Stimulated activated CD4-positive, alpha-beta T cell treated with anti-CD3 and anti-CD28 coated beads, Interleukin-2, amount 100 ng/mL, for 48 hours (primary cell): ENCODE results near the gene C9.
A peak's percentile ranks its signal among the peaks of the same experiment; 100 is the strongest.
"Not testable (repeated sequence)": the region's sequence is repeated elsewhere in the genome, so short reads cannot be mapped to it uniquely, and the experiment has no call there.

ENCODE experiments used
- DNase-seq, 2 donors: peaks; one replicate each; pipeline ENCODE4 v3.0.0-alpha.2; 2020

C9 gene

DNA sequence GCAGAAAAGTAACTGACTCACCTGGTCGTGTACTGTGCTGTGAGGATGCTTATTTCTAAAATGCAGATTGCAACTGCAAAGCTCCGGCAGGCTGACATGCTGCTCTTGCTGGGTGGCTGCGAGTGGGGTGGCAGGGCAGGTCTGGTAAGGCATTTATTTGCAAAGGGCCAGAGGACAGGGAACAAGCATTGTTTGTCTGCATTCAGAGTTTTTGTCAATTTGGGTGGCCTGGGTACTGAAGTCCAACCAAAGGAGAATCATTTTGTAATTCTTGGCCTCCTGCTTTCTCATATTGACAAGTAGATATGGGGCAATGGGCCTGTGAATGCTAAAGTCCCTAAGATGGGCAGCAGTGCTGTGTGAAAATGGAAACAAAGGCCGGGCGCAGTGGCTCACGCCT, at the start of gene C9:
Gene C9 (minus strand): TSS at position 129 of the 400 bp plus-strand sequence. CDS start 31 bp downstream, at position 98.
- DNase-seq = no peak

DNA sequence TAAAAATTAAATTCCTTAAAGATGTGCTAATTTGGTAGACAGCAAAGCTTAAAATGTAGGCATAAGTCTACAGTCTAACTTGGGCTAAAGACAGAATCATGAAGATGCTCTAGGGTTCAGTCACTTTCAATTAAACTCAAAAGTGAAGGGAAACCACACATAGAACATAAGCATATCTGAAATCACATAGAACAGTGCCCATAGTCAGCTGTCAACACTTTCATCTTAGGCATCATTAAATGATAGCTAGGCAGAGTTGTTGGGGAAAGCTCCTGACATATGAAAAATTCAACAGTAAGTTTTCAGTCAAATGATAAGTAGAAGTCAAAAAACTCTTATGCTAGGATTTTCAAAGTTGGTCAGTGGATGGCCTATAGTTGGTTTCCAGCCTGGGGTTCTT, 49.5 kb upstream of the C9 start:
- DNase-seq = no peak

DNA sequence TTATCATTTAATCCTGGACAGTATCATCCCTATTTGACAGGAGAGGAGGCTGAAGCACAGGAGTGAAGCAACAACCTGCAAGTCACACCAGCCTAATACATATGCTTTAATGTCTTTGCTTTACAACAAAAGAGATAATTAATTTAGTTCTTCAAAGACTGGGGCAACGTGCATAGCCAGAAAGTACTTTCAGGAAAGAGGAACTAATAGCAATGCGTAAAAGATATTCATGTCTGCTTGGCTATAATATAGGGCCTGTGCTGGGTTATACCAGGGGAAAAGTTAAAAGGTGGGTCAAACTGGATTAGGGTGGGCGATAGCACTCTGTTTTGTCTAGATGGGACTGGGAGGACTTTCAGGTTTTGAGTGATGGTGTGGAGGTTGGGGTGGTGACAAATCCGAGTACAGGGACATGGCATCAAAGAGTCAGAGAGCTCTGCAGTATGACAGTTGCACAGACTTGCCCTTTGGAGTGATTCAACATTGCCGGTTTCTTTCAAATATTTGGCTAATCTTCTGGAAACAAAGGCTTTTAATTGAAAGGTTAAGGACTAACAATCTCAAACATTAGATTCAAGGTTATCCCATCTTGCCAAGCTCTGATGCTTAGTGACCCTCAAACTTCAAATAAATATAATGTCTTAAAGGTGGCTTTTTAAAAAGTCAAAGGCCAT, 48.6 kb upstream of the C9 start:
- no peak for DNase-seq

DNA sequence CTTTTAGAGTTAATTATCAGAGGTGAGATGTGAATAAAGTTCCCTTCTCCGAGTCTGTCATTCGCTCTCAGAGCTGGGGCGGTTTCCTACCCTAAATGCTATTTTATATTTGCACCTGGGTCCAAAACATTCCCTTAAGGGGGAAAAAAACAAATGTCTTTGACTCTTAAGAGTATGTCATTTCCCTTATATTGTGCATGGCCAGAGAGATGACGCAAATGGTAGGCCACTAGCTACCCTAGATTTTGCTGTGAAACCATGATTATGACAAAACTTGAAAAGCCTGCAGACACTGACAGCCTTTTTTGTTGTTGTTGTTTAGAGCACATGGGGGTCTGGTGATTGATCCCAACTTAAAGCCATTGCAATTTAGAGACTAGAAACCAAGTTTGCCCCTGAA, 47.7 kb upstream of the C9 start:
- DNase-seq = no peak

DNA sequence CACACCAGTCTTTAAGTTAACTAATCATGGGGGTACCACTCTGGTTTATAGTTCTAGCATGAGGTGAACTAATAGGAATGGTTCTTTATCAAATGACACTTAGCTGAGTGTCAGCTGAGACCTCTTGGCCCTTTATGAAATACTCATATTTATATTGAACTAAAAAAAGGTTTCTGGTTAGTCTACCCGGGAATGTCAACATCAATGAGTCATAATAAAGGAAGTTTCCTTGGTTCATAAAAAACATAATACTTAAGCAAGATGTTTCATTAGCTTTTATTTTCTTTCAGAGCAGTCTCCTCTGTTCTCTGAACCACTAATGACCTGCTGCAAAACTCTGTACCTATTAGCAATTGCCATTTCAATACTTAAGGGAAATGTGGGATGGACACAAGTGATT, 46.8 kb upstream of the C9 start:
- no peak for DNase-seq

DNA sequence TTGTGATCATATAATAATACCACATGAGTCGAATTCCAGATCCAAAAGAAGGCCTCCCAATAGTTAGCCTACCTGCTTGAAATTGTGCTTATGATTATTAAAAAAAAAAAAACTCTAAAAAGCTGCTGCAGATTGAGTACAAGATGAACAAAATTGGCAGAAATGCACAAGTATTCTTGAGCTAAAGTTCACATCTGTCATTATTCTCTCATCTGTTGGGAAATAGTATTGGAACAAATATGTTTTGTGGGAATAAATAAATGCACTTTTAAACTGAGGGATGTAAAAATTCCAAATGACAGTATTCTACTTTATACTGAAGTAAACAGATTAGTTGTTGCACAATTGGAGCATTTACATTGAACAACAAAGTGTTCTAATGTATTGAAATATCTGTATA, 44.7 kb upstream of the C9 start:
- no peak for DNase-seq

DNA sequence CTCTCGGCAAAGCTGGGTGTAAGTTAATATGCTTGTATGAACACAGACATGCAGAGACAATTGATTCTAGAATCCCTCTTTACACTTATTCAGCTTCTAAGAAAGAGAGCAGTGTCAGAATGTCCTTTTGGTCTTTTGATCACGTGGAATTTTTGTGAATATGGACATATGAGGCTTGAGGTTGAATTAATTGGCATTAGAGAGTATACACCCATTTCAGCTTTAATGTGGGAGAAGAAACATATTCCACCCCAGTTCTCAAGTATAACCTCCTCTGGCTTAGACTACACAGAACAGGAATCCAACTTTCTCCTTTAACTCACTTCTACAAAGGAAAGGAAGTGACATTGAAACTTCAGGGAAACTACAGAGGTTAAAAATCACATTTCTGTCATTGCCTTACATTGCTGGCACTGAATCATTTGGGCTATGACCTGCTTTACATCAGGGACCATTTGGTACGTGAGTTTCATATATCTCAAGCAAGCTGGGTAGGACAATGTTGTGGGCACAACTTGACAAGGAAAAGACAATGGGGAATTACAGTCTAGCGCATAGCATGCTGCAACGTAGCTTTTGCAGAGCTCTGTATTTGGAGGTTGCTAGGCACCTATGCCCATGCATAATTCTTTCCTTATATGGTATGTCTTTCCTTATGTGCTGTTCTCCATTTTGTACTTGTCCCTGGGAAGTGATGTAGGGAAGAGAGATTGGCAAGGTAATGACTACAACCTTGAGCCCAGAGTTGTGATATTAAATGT, 41.0 kb upstream of the C9 start:
- no peak for DNase-seq

DNA sequence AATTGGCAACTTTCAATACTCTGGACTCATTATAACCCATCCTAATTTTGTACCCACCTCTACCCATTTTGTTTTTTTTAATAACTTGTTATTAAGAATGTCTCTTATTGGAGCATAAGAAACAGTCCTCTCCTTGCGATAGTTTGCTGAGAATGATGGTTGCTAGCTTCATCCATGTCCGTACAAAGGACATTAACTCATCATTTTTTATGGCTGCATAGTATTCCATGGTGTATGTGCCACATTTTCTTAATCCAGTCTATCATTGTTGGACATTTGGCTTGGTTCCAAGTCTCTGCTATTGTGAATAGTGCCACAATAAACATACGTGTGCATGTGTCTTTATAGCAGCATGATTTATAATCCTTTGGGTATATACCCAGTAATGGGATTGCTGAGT, 39.5 kb upstream of the C9 start:
- not testable (repeated sequence) for DNase-seq

DNA sequence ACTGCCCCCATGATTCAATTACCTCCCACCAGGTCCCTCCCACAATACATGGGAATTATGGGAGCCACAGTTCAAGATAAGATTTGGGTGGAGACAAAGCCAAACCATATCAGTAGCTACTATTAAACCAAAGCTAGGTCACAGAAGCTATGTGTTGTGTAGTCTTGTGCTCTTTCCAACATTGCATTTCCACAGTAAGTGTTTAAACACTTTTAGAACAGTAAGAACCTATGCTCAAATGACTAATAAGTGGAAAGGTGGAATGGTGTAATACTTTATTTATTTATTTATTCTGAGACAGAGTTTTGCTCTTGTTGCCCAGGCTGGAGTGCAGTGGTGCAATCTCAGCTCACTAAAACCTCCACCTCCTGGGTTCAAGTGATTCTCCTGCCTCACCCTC, 37.8 kb upstream of the C9 start:
- not testable (repeated sequence) for DNase-seq

DNA sequence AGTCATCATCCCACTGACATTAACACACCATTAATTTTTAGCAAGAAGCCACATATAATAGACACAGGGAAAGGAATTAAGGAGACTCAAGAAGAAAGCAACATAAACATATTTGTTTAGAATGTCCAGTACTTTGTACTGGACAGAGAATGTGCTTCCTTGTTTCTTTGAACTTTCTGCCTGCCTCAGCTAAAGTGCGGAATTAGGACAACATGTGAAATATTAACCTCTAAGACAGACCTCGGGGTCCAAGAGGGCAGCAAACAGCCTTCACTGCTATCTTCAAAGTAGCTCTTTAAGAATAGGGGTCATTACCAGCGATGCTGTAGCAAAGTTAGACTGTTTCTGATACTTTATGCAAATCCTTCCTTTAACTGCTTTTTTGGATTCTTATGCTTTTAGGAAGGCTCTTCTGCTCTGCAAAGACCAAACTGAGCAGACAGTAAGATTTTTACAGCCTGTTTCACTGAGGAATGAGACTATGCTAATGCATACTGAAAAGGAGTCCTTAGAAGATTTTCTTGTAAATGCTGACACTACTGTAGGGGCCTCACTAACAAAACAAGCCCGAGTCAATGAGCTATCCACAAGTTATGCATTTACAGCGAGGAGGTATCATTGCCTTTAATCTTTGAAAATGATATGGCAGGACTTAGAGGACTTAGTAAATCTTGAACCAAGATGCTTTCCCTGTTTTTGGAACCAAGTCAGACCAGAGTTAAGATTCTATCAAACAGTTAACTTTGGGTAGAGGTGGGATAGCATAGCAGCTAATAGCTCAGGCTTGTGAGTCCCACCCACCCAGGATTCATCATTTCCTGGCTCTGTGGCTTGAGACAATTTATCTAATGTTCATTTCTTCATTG, 36.7 kb upstream of the C9 start:
- no peak for DNase-seq

DNA sequence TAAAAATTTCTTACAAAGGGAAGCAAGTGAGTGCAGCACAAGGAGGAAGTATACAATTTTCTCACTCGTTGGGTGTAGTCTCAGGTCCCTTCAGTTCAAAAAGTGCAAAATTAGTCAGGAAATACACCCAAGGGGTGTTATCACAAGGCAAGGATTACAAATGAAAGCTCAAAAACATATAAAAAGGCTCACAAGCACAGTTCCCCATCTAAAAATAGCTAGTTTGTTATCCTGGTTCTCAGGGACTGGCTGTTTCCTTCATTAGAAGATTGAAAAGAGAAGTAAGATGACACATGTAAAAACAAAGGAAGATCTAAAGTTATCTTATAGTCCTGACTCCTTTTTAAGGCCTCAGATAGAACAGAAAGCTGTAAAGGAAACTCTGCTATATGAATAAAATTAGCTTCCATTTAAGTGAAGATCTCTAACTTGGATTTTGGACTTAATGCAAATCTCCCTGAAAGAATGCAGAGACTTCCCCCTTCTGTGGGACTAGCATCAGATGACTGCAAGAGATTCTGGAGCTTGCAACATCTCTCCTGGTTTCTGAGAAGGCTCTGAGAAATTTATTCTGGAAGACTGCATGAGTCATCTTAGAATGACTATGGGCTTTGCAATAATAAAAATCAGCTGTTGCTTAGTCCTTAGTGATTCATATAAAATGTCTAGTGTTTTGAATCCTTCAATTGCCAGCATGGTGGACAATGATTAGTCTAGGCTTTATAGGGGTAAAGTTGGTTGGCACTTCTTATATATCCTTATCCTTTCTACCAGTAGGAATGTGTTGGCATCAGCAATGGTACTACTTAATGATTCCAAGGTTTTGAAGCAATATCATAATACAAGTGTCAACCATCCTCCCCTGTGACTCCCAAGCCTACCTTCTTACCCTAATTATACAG, 35.1 kb upstream of the C9 start:
- DNase-seq = no peak

DNA sequence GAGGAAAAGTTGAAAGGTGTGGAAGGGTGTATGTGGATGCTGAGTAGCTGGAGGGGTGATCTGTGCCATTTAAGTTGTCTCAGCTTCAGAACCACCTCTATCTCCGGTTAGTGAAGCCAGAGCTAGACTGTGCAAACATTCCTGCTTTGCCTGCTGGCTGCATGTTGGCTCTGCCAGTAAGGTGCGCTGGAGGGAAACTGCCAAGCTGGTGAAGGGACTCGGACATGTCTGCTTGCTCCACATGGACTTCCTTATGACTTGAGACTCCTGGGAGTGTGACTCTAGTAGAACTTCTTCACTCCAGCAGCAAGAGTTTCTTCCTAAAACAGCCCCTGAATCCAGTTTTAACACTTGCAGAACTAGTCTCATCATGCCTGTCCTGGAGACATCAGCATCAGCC, 32.5 kb upstream of the C9 start:
- DNase-seq = no peak

DNA sequence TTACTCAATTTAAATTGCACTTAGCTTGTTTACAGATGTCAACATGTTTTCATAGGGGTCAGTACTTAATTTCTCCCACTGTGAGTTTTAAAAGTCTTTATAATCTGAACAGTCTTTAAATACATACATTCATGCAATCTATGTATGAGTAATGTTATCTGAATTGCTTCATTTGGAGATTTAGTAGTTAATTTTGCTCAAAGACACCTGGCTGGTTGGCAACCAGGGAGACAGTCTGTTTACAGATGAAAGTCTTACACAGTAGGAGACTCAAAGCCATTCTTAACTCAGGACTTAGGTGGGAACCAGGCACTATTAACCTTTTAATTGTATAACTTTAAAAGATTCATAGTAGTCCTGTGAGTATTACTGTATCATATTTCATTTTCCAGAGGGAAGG, 31.2 kb upstream of the C9 start:
- DNase-seq = no peak

DNA sequence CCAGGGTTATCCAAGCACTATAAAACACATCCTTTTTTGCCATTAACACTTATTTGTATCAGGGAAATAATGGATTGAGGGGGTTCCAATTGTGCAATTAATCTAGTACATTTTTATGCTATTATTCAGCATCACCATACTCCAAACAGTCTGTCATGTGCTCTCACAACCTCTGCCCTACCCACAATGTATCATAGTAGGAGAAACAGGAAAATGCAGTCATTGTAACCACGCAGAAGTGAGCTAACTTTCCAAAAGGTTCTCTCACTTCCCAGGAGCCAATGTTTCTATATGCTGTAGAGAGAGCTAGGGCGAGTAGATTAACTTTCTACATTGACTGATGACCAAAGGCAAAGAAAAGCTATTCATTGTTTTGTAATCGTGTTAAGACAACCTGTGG, 30.7 kb upstream of the C9 start:
- no peak for DNase-seq

DNA sequence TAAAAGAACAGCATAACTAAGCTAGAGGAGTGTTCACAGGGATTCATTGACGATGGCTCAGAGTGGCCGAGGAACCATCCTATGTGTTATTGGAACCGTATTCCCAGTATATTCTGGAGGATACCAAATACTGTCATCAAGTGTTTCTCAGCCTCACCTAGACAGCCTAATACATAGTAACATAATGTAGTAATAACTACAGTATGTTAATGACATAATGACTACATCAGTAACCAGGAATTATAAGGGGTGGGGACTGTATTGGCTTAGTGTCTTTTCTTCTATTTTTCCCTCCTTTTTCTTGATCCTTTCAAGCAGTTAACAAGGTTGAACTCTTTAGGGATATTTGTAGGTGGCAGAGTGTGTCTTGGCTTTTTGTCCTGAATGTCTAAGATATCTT, 26.6 kb upstream of the C9 start:
- DNase-seq = no peak

DNA sequence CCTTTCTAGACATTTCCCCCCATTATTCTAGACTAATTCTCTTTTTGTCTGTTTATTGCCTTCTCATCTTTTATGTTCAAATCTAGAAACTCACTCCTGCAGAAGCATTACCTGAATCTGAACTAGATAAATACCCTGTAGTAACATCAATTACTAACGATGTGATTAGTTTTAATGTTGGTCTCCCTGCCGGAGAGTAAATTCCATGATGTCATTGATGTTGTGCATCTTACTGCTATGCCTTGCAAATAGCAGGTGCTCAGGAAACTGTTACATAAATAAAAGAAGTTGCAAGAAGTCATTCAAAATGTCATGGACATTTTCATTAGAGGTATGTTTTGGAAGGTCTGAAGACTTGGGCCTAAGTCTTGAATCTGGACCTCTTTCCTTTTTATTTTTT, 23.0 kb upstream of the C9 start:
- DNase-seq = no peak

DNA sequence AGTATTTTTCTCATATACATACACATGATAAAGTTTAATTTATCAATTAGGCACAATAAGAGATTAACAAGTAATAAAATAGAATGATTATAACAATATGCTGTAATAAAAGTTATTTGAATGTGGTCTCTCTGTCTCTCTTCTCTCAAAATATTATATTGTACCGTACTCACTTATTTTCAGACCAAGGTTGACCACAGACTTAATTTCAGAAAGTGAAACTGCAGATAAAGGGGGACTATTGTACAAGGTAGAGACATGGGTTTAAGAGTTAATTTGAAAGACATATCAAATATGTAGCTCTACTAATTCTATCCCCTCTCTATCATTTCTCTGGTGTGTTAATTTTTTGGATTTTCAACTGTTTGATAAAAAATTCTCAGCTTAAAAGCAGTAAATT, 20.0 kb upstream of the C9 start:
- no peak for DNase-seq

DNA sequence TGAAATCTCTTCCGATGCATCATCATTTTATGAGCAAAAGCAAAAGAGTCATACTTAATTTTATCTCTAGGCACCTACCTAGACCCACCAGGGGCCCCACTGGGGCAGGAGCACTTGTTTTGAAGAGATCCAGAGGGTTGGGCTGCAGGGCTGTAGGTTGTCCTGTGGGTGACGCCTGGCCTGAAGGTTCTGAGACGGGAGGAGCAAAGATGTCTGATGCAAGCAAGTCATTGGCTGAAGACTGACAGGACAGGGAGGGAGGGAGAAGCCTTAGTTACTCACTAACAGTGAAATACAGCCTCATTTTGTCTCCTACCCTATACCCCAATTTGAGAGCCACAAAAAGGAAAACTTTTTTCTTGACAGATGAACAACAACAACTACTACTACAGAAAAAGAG, 17.1 kb upstream of the C9 start:
- DNase-seq = no peak

DNA sequence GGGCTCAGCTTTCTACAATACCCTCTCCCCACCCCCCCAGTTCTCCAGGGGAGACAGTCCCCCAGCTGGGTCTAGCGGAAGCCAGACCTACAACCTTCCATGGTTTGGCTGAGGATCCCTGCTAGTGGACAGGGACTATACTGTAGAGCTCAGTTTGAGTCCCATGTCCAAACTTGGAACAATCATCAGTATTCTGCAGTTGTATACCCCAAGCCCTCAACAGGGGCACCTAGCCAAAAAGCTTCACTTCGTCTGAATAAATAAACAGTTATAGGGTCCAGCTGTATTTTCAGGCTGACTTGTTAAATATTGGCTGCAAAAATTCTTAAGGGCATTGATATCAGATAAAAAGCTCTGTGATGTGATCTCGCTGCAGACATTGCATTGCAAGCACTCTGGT, 15.4 kb upstream of the C9 start:
- no peak for DNase-seq

DNA sequence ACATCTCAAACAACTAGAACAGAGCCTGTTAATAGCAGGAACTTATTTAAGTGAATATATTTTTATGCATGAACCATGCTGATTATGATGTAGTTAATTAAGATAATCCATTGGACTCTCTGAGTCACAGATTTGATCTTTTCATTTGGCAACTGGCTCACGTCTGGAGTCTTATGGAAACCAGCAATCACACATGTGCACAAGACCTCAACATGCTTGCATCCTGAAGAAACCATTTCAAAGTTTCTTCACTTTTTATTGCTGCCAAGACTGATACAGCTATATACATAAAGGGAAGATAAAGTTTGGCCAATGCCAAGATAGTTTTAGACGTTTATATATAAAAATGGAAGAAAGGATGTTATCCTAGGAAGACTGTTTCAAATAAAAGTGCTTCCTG, 13.3 kb upstream of the C9 start:
- DNase-seq = no peak

DNA sequence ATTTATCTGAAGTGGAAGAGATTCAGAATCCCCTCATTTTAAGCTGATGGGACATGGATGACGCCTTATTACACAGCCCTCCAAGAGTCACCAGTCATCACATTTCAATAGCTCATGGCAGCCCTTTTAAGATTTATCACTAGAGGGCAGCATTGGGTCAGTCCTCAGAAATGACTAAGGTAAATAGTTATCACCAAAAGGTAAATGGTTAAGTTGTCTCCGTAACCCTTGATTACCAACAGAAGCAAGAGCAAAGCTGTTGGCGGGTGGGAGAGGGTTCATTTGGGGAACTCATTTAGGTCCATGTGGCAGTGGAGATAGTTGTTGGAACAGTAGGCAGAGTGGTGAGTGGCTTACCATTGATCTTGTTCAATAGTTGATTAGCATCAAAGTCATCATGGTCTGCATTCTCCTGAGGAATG, 12.0 kb upstream of the C9 start:
- DNase-seq = peak; percentile 28 to 41

DNA sequence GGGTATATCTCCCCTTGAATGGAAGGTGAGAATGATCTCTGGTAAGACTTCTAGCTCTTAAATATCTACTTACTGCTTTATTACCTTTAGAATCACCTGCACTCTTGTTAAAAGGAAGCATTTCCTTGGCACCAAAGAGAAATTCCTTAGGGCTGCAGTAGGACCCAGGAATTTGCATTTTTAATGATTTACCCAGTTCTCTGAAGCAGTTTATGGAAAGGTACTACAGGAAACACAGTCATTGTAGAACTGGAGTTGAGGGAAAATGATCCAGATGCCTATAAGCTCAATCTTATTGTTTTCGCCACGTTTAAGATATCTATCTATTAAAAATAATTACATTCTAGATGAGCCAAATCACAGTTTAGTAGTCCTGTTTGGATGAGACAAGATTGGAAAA, 9.5 kb upstream of the C9 start:
- DNase-seq = no peak

DNA sequence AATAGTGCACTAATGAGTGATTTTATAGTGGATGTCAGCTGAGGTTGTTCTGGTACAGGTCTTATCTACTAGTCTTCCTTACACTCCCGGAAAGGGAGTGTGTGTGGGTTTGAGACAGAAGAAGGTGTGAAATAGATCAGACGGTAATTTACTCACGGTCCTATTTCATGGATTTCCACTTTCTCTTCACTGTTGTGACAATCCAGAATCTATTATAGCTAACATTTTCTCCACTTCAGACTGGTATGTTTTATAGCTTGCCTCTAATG, 7.0 kb upstream of the C9 start:
- DNase-seq = no peak
